H1 (cell line): Measurements from ENCODE around the gene BRME1. TPM values are rescaled to one million over a fixed set of nuclear protein-coding genes. Genes with fewer than 3 reads are reported as not detected.

ENCODE experiments used
- CTCF ChIA-PET: fragments of 300-600 bp; sonication (Branson Sonifier 250); formaldehyde crosslinking; loops from one replicate; lab custom pipeline; 2021; ENCODE audit not compliant: partially characterized antibody; lab: Charles Lee
- POLR2A ChIA-PET: fragments of 300-600 bp; sonication (Branson Sonifier 250); formaldehyde crosslinking; loops from one replicate; lab custom pipeline; 2021; ENCODE audit warnings: inconsistent platforms; ENCODE audit not compliant: partially characterized antibody; lab: Charles Lee
- DNase-seq, 2 experiments: peaks; one replicate each; pipeline versions ENCODE4 v3.0.0 to v3.0.0-alpha.2; 2010 to 2022; ENCODE audit warnings: low spot score in 2 of 2, low read depth in 1 of 2, mixed read lengths in 1 of 2
- FAIRE-seq: peaks from 2 replicates; lab custom pipeline; 2011; peaks lifted over from hg19 to GRCh38; lab: Jason Lieb, UNC
- H2AFZ ChIP-seq: 2 replicates; pipeline ENCODE4 v1.8.1; 2012; ENCODE audit warnings: low read length, inconsistent platforms
- H2AK5ac ChIP-seq: 2 replicates; pipeline ENCODE4 v1.6.1; 2013; ENCODE audit warnings: low read depth, low read length
- H2BK120ac ChIP-seq: replicated peaks from 2 replicates; pipeline ENCODE3; 2013; ENCODE audit warnings: low read depth, low read length, inconsistent platforms
- H2BK12ac ChIP-seq: 2 replicates; pipeline ENCODE4 v1.6.1; 2013; ENCODE audit warnings: low read depth, low read length
- H2BK15ac ChIP-seq: 2 replicates; pipeline ENCODE4 v1.6.1; 2013; ENCODE audit warnings: low read length
- H2BK20ac ChIP-seq: 2 replicates; pipeline ENCODE4 v1.6.1; 2013; ENCODE audit warnings: low read length
- H2BK5ac ChIP-seq: 2 replicates; pipeline ENCODE4 v1.6.1; 2013; ENCODE audit warnings: low read depth, low read length
- H3K14ac ChIP-seq: 2 replicates; pipeline ENCODE4 v1.6.1; 2013; ENCODE audit warnings: inconsistent platforms; ENCODE audit not compliant: insufficient read length
- H3K18ac ChIP-seq: 2 replicates; pipeline ENCODE4 v1.6.1; 2013; ENCODE audit warnings: low read length; ENCODE audit errors: extremely low read depth
- H3K23ac ChIP-seq: 2 replicates; pipeline ENCODE4 v1.6.1; 2013; ENCODE audit warnings: inconsistent platforms; ENCODE audit not compliant: insufficient read length
- H3K23me2 ChIP-seq: 2 replicates; pipeline ENCODE4 v1.6.1; 2013; ENCODE audit warnings: low read depth, low read length
- H3K27ac ChIP-seq: 2 replicates; pipeline ENCODE4 v1.6.1; 2011; ENCODE audit warnings: low read depth, low read length, inconsistent platforms
- H3K27me3 ChIP-seq, 4 experiments: replicated peaks in 1 of 4; 1 replicate in 1 of 4; 2 replicates in 3 of 4; pipeline versions ENCODE4 v1.6.1 to v1.8.1; 2011 to 2013; ENCODE audit warnings: low read length in 3 of 4, mild to moderate bottlenecking in 3 of 4, inconsistent platforms in 2 of 4, mixed read lengths in 2 of 4, moderate library complexity in 1 of 4; ENCODE audit not compliant: control insufficient read depth in 3 of 4, insufficient read depth in 3 of 4; ENCODE audit errors: extremely low read depth in 1 of 4
- H3K36me3 ChIP-seq, 4 experiments: 2 replicates each; pipeline versions ENCODE4 v1.6.1 to v1.8.1; 2011 to 2013; ENCODE audit warnings: mild to moderate bottlenecking in 4 of 4, low read length in 3 of 4, moderate library complexity in 2 of 4, control low read depth in 1 of 4, inconsistent platforms in 1 of 4; ENCODE audit not compliant: insufficient read depth in 4 of 4, control insufficient read depth in 2 of 4
- H3K4ac ChIP-seq: replicated peaks from 2 replicates; pipeline ENCODE3; 2013; ENCODE audit warnings: low read length, low read depth, mixed read lengths, inconsistent platforms; ENCODE audit not compliant: insufficient read length
- H3K4me1 ChIP-seq, 4 experiments: replicated peaks in 1 of 4; 1 replicate in 1 of 4; 2 replicates in 3 of 4; pipeline versions ENCODE4 v1.6.1 to v1.8.1; 2011 to 2013; ENCODE audit warnings: low read length in 3 of 4, inconsistent platforms in 2 of 4, mixed read lengths in 1 of 4; ENCODE audit not compliant: insufficient read depth in 4 of 4, control insufficient read depth in 3 of 4
- H3K4me2 ChIP-seq, 2 experiments: 2 replicates each; pipeline versions ENCODE4 v1.6.1 to v1.8.1; 2011 to 2013; ENCODE audit warnings: low read depth in 2 of 2, low read length in 2 of 2, control low read depth in 1 of 2, inconsistent platforms in 1 of 2, mild to moderate bottlenecking in 1 of 2; ENCODE audit not compliant: insufficient read depth in 1 of 2
- H3K4me3 ChIP-seq, 4 experiments: fragments of 200-600, 300-600 bp in 1 of 4; sonication (generic), shearing (Covaris generic), sonication (Bioruptor Twin) in 1 of 4; 2 replicates each; pipeline versions ENCODE4 v1.5.1 to v1.8.1; 2011 to 2016; ENCODE audit warnings: low read length in 4 of 4, low read depth in 3 of 4, control low read depth in 2 of 4, inconsistent platforms in 2 of 4, mild to moderate bottlenecking in 2 of 4, mixed read lengths in 1 of 4, moderate library complexity in 1 of 4; ENCODE audit not compliant: insufficient read depth in 2 of 4; ENCODE audit errors: extremely low read depth in 1 of 4
- H3K56ac ChIP-seq: replicated peaks from 2 replicates; pipeline ENCODE3; 2013; ENCODE audit warnings: low read depth, mild to moderate bottlenecking, mixed read lengths, low read length, inconsistent platforms; ENCODE audit not compliant: insufficient read length
- H3K79me1 ChIP-seq: 2 replicates; pipeline ENCODE4 v1.6.1; 2013; ENCODE audit warnings: low read depth, low read length, control low read depth
- H3K79me2 ChIP-seq, 2 experiments: 2 replicates each; pipeline versions ENCODE4 v1.6.1 to v1.8.1; 2012 to 2013; ENCODE audit warnings: low read length in 2 of 2, mild to moderate bottlenecking in 2 of 2, inconsistent platforms in 1 of 2; ENCODE audit not compliant: insufficient read depth in 2 of 2, control insufficient read depth in 1 of 2
- H3K9ac ChIP-seq, 4 experiments: replicated peaks in 1 of 4; 1 replicate in 1 of 4; 2 replicates in 3 of 4; pipeline versions ENCODE4 v1.6.1 to v1.8.1; 2011 to 2013; ENCODE audit warnings: low read depth in 3 of 4, low read length in 3 of 4, control low read depth in 2 of 4, mild to moderate bottlenecking in 2 of 4, moderate library complexity in 2 of 4, inconsistent platforms in 1 of 4; ENCODE audit errors: extremely low read depth in 1 of 4
- H3K9me3 ChIP-seq, 2 experiments: 2 replicates each; pipeline versions ENCODE4 v1.6.1 to v1.8.1; 2012 to 2013; ENCODE audit warnings: mild to moderate bottlenecking in 2 of 2, moderate library complexity in 2 of 2, control low read depth in 1 of 2, inconsistent platforms in 1 of 2, low read depth in 1 of 2, low read length in 1 of 2, mixed read lengths in 1 of 2; ENCODE audit not compliant: insufficient read depth in 2 of 2
- H4K20me1 ChIP-seq, 2 experiments: replicated peaks in 1 of 2; 2 replicates each; pipeline versions ENCODE3 to v1.8.1; 2011 to 2013; ENCODE audit warnings: inconsistent platforms in 2 of 2, low read length in 2 of 2, mild to moderate bottlenecking in 1 of 2; ENCODE audit not compliant: insufficient read depth in 2 of 2, control insufficient read depth in 1 of 2
- H4K5ac ChIP-seq: 2 replicates; pipeline ENCODE4 v1.6.1; 2013; ENCODE audit warnings: low read length, low read depth, mixed read lengths, inconsistent platforms; ENCODE audit not compliant: insufficient read length
- H4K8ac ChIP-seq: 2 replicates; pipeline ENCODE4 v1.8.0; 2013; ENCODE audit warnings: mild to moderate bottlenecking, moderate library complexity, low read length, inconsistent platforms; ENCODE audit not compliant: insufficient read depth; ENCODE audit errors: extremely low read depth
- H4K91ac ChIP-seq: replicated peaks from 2 replicates; pipeline ENCODE3; 2013; ENCODE audit warnings: low read length, mixed read lengths, inconsistent platforms; ENCODE audit not compliant: insufficient read length
- EP300 ChIP-seq, 2 experiments: IDR thresholded peaks; 1 replicate in 1 of 2; 2 replicates in 1 of 2; pipeline ENCODE4 v1.6.1; 2011 to 2012; ENCODE audit warnings: low read depth in 2 of 2, low read length in 2 of 2, mild to moderate bottlenecking in 2 of 2, borderline replicate concordance in 1 of 2, inconsistent platforms in 1 of 2, moderate library complexity in 1 of 2
- EZH2 ChIP-seq: fragments of 200-600 bp; sonication (generic); IDR thresholded peaks from 2 replicates; pipeline ENCODE4 v1.7.1; 2012; ENCODE audit warnings: low read depth, mild to moderate bottlenecking, moderate library complexity, low read length, inconsistent platforms; ENCODE audit not compliant: severe bottlenecking
- FOSL1 ChIP-seq: IDR thresholded peaks from 2 replicates; pipeline ENCODE4 v1.6.1; 2011; ENCODE audit warnings: mild to moderate bottlenecking, low read depth, low read length, moderate library complexity; ENCODE audit not compliant: insufficient read depth
- NRF1 ChIP-seq: IDR thresholded peaks from 2 replicates; pipeline ENCODE4 v1.6.1; 2011; ENCODE audit warnings: mild to moderate bottlenecking, low read depth, low read length, improper control_type of control experiment
- RAD21 ChIP-seq, 2 experiments: IDR thresholded peaks in 1 of 2; conservative IDR thresholded peaks in 1 of 2; 2 replicates each; pipeline ENCODE4 v1.6.1; 2011; ENCODE audit warnings: low read depth in 2 of 2, low read length in 2 of 2, improper control_type of control experiment in 1 of 2, inconsistent platforms in 1 of 2, mild to moderate bottlenecking in 1 of 2, moderate library complexity in 1 of 2
- RFX5 ChIP-seq: IDR thresholded peaks from 2 replicates; pipeline ENCODE4 v1.6.1; 2011; ENCODE audit warnings: low read depth, low read length, improper control_type of control experiment, borderline replicate concordance
- RXRA ChIP-seq: IDR thresholded peaks from 2 replicates; pipeline ENCODE4 v1.6.1; 2011; ENCODE audit warnings: low read depth, mild to moderate bottlenecking, low read length, moderate library complexity; ENCODE audit not compliant: insufficient read depth
- SIRT6 ChIP-seq: IDR thresholded peaks from one replicate; pipeline ENCODE4 v1.7.1; 2012; ENCODE audit warnings: low read length, inconsistent platforms
- SUZ12 ChIP-seq: fragments of 200-600 bp; sonication (generic); IDR thresholded peaks from 2 replicates; pipeline ENCODE4 v1.6.1; 2012; ENCODE audit warnings: mild to moderate bottlenecking, inconsistent platforms, low read length, moderate library complexity, mixed read lengths
- TAF7 ChIP-seq: optimal IDR thresholded peaks from 2 replicates; pipeline ENCODE3; 2011; ENCODE audit warnings: low read depth, mild to moderate bottlenecking, inconsistent platforms, low read length, moderate library complexity, borderline replicate concordance
- WGBS, 2 experiments: shearing (Covaris generic) in 1 of 2; methylation state at CpG; one replicate each; pipeline versions ENCODE4 v1.1.6 to v1.1.7; 2013 to 2015; ENCODE audit warnings: low lambda C conversion rate in 2 of 2, mixed read lengths in 2 of 2, inconsistent platforms in 1 of 2, low coverage in 1 of 2, missing lambda C conversion rate in 1 of 2; ENCODE audit not compliant: insufficient replicate concordance in 2 of 2, insufficient coverage in 1 of 2, insufficient read length in 1 of 2; ENCODE audit errors: extremely low coverage in 1 of 2, missing lambda C conversion rate in 1 of 2; 5-methylcytosine and 5-hydroxymethylcytosine counted together
- polyA plus RNA-seq, 7 experiments: library from polyadenylated mRNA; depleted of rRNA in 3 of 7; stranded (reverse) in 5 of 7; unstranded in 2 of 7; fragments of >200 nt in 5 of 7; fragments of 200-250 nt in 2 of 7; gene quantifications; 1 replicate in 5 of 7; 2 replicates in 1 of 7; 4 replicates in 1 of 7; pipeline versions ENCODE4 v1.2.1 to v1.2.3, GENCODE V29; 2011 to 2013; ENCODE audit warnings: missing spikeins in 2 of 7, mixed read lengths in 2 of 7
- total RNA-seq: library from RNA; stranded (reverse); fragmentation: NEBNext Ultra II Directional; extraction: Animal tissue kit (Norgen Biotek cat#: 25700); gene quantifications from 2 replicates; pipeline ENCODE4 v1.2.1, GENCODE V29; 2021

BRME1 gene
- total and polyA plus RNA-seq, 2 of the 8 experiments (the other 6 are each of a cell fraction or from before 2014, with no cell fraction given): 4.6 to 4.7 TPM

DNA sequence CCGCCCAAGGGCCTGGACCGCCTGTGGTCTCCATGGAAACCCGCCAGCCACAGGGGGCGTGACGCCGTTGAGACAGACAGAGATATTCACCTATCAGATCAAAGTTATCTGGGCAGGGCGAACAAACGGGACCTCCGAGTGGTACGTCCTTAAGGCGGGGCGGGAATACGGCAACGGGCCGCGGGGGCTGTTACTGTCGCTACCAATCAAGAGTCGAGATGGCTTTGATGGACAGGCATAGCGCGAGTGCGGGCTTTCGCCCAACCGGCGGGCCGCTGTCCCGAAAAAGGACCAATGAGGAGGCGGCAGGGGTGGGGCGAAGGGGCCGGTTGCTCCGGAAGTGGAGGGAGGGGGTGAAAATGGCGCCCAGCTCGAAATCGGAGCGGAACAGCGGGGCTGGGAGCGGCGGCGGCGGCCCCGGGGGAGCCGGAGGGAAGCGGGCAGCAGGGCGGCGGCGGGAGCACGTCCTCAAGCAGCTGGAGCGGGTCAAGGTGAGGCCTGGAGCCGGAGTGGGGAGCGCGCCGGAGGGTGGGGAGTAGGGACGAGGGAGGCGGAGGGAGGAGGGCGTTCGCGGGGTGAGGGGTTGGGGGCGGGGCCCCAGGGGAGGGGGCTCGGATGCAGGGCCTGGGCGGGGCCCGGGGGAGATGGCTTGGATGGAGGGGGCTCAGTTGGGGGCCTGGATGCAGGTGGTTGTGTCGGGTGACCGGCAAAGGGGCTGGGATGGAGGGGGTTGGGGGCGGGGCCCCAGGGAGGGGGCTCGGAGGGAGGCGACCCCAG, 46.4 kb upstream of the BRME1 start, which contains the start of gene DCAF15:
DCAF15 (plus strand) TSS at position 356 of the 777 bp plus-strand sequence; CDS start at position 360, 4 bp downstream.
- POLR2A ChIA-PET: interaction anchor here (0.6 to 4.3 kb wide), 24 partner anchors 9 to 143 kb away, joined by 3 to 48 read pairs (median 5); partner anchors contain the start of genes IL27RA, PODNL1, RFX1 and RLN3
- DNase-seq (peak; percentile 99 to 100), FAIRE-seq (peak; percentile 94)
- Histone ChIP-seq H4K5ac (peak within 1 kb of the TSS; percentile 99), H3K79me1 (peaks cover 13% of the 10 kb centered on the region), H3K9ac (peak within 1 kb of the TSS; percentile 88 to 99 (median 92)), H3K27ac (peak within 1 kb of the TSS; percentile 94), H2BK5ac (peak within 1 kb of the TSS; percentile 93), H3K4me3 (peak within 1 kb of the TSS; percentile 82 to 100 (median 91)), H3K79me2 (peaks cover 0 to 19% of the 10 kb centered on the region in 2 experiments; a peak in 3 of 4 replicates), H4K91ac (peak within 1 kb of the TSS; percentile 93), H3K4ac (peak within 1 kb of the TSS; percentile 78), H3K23me2 (peaks cover 9% of the 10 kb centered on the region), H3K27me3 (no peaks in the 10 kb centered on the region), H3K18ac (peak within 1 kb of the TSS; percentile 95), H3K36me3 (peaks cover 18 to 25% (median 22%) of the 10 kb centered on the region in 4 experiments), H2BK12ac (peak within 1 kb of the TSS; percentile 43; the same call in 1 of the 2 replicates), H2BK120ac (no peak within 1 kb of the TSS), H3K4me2 (peak within 1 kb of the TSS; percentile 61 to 83), H3K56ac (peak within 1 kb of the TSS; percentile 93), H3K4me1 (peaks cover 0 to 7% (median 3%) of the 10 kb centered on the region in 4 experiments; a peak in 6 of 7 replicates), H2BK15ac (0 out of 2 replicates have a peak within 1 kb of the TSS, but pooled peaks have one; percentile 72), H2BK20ac (no peak within 1 kb of the TSS), H2AFZ (0 out of 2 replicates have a peak within 1 kb of the TSS, but pooled peaks have one; percentile 24), H4K8ac (peak within 1 kb of the TSS; percentile 100; the same call in 1 of the 2 replicates), H2AK5ac (peak within 1 kb of the TSS; percentile 25), H3K14ac (no peak within 1 kb of the TSS), H3K23ac (no peak within 1 kb of the TSS), H3K9me3 (no peaks in the 10 kb centered on the region), H4K20me1 (peaks cover 0 to 13% of the 10 kb centered on the region in 2 experiments)
- WGBS, 2 experiments: 1% methylated on average over 23 of the region's 65 CpGs; no CpG with 5 or more reads in 1 of the 2 experiments
- CTCF ChIA-PET: interaction anchor here (0.7 to 2.7 kb wide), 18 partner anchors 9 to 124 kb away, joined by 3 to 12 read pairs (median 5); partner anchors contain the start of genes IL27RA, PODNL1 and RFX1
- TF ChIP-seq SUZ12: no peak
- TF ChIP-seq RFX5: no peak
- TF ChIP-seq RAD21 (IDR thresholded peaks at IDR 0.05 in 1 of 2, conservative IDR thresholded peaks at IDR 0.05 in 1 of 2; ENCODE audit: low read depth in 2 of 2, low read length in 2 of 2): no peak
- TF ChIP-seq EP300 (IDR thresholded peaks at IDR 0.05; ENCODE audit: borderline replicate concordance in 1 of 2, low read depth in 2 of 2, low read length in 2 of 2): peak in 1 of 2 experiments; percentile 4; a peak in 1 of 3 replicates
- no peak for TF ChIP-seq NRF1
- TF ChIP-seq EZH2: no peak
- no peak for TF ChIP-seq RXRA
- no peak for TF ChIP-seq FOSL1
- no peak for TF ChIP-seq SIRT6
- peak; percentile 94 for TF ChIP-seq TAF7
